GM18508 (cell line): Measurements from ENCODE around the gene NFIX.
"Not testable (repeated sequence)": the region's sequence is repeated elsewhere in the genome, so short reads cannot be mapped to it uniquely, and the experiment has no call there.

Experiments
- ATAC-seq: cut with Tn5 transposase; IDR thresholded peaks from one replicate; pipeline ENCODE4 v1.9.1; 2021; ENCODE audit warnings: moderate number of reproducible peaks; ENCODE audit not compliant: insufficient read depth, unreplicated experiment

NFIX gene

DNA sequence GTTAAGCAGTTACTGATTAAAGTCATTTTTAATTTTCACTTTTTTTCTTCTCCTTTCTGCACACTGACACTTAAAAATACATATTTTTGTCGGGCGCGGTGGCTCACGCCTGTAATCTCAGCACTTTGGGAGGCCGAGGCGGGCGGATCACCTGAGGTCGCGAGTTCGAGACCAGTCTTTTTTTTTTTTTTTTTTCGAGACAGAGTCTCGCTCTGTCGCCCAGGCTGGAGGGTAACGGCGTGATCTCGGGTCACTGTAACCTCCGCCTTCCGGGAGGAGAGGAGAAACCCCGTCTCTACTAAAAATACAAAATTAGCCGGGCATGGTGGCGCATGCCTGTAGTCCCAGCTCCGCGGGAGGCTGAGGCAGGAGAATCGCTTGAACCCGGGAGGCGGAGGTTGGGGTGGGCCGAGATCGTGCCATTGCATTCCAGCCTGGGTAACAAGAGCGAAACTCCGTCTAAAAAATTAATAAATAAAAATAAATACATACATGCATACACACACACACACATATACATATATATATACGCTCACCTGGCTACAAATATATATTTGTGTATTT lies 37.8 kb upstream of the NFIX start:
- not testable (repeated sequence) for ATAC-seq

DNA sequence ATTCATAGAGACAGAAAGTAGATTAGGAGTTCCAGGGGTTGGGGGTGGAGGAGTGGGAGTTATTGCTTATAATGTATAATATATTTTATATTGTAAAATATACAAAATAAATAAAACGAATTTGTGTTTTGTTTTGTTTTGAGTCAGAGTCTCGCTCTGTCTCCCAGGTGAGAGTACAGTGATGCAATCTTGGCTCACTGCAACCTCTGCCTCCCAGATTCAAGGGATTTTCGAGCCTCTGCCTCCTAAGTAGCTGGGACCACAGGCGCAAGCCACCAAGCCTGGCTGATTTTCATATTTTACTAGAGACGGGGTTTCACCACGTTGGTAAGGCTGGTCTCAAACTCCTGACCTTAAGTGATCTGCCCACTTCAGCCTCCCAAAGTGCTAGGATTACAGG lies 35.8 kb upstream of the NFIX start:
- no peak for ATAC-seq

- ATAC-seq = no peak
Observed at GRCh38 chr19:12965017-12965811, 30.1 kb upstream of the NFIX start.

GRCh38 chr19:12965812-12966135 lies 29.5 kb upstream of the NFIX start:
- ATAC-seq = no peak

- no peak for ATAC-seq
Observed at GRCh38 chr19:12967907-12968306, 27.4 kb upstream of the NFIX start.

DNA sequence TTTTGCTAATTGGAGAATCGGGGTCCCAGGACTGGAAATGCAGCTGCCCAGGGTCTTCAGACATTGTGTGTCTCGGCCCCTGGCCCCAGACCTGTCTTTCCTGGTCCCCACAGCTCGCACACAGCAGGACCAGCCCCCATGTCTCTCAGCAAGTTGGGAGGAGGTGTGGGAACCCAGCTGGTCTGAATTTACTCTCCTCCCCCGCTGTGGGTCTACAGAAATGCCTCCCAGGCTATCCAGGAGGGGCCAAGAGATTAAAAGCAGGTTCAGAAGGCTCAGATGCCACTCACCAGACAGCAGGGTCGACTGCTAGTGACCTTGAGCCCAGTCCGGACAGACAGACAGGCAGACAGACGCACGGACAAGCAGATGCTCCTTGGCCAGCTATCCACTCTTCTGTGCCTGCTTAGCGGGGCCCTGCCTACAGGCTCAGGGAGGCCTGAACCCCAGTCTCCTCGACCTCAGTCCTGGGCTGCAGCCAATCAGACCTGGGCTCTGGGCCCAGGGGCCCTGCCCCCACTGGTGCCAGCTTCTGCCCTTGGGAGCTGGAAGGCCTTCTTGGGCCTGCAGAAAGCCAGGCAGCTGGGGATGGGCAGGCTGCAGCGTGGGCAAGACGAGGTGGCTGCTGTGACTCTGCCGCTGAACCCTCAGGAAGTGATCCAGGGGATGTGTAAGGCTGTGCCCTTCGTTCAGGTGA lies 25.8 kb upstream of the NFIX start, which contains the start of gene DAND5:
TSS of gene DAND5 (plus strand) at position 285 of the 697 bp plus-strand sequence. CDS start at position 370, 85 bp downstream.
- ATAC-seq = no peak

DNA sequence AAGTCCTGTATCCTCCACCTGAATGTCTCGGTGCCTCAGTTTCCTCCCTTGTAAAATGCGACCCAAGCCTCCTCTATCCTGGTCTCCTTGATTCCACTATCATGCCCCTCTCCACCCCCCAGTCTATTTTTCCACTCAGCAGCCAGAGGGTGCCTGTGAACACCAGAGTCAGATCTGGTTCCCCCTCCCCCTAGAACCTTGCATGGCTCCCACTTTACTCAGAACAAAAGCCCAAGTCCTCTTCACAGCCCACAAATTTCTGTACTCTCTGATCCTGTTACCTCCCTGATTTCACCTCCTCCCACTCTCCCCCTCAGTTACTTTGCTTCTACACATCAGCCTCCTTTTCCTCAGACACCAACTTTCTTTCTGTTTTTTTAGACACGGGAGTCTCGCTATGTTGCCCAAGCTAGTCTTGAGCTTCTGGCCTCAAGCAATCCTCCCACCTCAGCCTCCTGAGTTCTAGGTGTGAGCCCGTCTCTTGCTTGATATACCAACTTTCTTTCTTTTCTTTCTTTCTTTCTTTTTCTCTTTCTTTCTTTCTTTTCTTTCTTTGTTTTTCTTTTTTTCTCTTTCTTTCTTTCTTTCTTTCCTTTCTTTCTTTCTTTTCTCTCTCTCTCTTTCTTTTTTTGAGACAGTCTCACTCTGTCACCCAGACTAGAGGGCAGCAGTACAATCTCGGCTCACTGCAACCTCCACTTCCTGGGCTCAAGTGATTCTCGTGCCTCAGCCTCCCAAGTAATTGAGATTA lies 25.0 kb upstream of the NFIX start:
- no peak for ATAC-seq

DNA sequence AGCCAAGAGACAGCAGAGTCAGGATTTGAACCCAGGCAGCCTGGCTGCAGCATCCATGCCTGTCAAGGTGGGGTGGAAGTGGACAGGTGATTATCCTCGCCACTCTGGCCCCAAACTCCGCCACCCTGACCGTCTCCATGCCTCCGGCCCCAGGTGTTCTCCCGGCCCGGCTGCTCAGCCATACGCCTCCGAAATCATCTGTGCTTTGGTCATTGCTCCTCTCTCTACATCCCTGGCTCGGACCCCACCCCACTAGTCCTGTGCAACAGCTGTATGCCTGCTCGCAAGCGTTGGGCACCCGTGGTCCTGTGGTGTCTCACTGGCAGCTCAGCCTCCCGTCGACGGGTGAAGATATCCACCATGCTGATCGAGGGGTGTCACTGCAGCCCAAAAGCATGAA lies 22.0 kb upstream of the NFIX start:
- ATAC-seq = no peak

- ATAC-seq = no peak
Observed at GRCh38 chr19:12974301-12975220, 20.7 kb upstream of the NFIX start.

DNA sequence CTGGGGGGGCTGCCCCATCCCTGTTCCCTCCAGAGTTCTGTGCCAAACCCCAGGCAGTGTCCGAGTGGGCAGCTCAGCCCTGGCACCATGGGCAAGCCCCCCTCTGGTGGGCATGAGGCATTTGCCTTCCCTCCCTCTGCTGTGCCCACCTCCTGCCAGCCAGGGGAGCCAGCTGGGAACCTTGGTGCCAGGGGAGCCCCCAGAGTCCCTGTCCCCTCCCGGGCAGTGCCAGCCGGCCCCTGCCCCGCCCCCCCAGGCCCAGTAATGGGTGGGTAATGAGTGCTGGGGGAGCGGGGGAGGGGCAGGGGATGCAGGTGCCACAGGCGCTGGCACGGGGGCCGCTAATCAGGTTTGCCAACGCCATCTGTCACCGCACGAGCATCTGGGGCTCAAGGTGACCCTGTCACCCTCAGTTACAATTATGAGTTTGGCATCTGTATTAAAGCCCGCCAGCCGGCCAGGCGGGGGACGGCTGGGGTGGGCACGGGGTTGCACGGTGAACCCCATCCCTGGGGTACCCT lies 20.0 kb upstream of the NFIX start:
- ATAC-seq = no peak

GRCh38 chr19:12976109-12976508 lies 19.2 kb upstream of the NFIX start:
- not testable (repeated sequence) for ATAC-seq

DNA sequence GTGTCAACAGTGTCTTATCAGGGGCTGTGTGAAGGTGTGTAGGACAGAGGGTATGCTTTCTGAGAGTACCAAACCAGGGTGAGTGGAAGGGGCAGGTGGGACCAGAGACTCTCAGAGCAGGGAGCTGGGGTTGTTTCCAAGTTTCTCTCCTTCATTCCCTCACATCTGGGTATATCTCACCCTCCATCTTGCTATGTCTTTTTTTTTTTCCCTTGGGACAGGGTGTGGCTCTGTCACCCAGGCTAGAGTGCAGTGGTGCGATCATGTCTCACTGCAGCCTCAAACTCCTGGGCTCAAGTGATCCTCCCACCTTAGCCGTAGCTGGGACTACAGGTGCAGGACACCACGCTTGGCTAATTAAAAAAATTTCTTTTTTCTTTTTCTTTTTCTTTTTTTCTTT lies 15.3 kb upstream of the NFIX start:
- no peak for ATAC-seq

DNA sequence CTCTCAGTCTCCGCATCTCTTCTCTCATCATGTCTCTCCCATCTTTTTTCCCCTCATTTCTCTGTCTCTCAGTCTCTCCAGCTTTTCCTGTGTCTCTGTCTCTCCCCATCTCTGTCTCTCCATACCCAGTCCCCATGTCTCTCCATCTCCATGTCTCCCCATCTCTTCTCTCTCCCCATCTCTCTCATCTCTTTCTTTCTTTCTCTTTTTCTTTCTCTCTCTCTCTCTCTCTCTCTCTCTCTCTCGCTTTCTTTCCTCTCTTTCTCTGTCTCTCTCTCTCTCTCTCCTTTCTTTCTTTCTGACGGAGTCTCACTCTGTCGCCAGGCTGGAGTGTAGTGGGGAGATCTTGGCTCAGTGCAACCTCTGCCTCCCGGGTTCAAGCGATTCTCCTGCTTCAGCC lies 12.6 kb upstream of the NFIX start:
- no peak for ATAC-seq

DNA sequence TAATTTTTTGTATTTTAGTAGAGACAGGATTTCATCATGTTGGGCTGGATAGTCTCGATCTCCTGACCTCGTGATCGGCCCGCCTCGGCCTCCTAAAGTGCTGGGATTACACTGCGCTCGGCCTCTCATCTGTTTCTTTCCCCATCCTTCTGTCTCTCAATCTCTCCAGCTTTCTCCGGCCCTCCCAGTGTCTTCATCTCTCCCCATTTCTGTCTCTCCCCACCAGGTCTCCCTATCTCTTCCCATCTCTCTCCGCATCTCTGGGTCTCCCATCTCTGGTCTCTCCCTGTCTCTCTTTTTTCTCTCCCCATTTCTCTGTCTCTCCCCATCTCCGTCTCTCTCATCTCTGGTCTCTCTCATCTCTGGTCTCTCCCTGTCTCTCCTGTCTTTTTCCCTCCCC lies 12.2 kb upstream of the NFIX start:
- no peak for ATAC-seq

- ATAC-seq = no peak
Observed at GRCh38 chr19:12983542-12984142, 11.6 kb upstream of the NFIX start.

GRCh38 chr19:12984143-12984627 lies 11.1 kb upstream of the NFIX start:
- no peak for ATAC-seq

- no peak for ATAC-seq
Observed at GRCh38 chr19:12984683-12985048, 10.6 kb upstream of the NFIX start.

DNA sequence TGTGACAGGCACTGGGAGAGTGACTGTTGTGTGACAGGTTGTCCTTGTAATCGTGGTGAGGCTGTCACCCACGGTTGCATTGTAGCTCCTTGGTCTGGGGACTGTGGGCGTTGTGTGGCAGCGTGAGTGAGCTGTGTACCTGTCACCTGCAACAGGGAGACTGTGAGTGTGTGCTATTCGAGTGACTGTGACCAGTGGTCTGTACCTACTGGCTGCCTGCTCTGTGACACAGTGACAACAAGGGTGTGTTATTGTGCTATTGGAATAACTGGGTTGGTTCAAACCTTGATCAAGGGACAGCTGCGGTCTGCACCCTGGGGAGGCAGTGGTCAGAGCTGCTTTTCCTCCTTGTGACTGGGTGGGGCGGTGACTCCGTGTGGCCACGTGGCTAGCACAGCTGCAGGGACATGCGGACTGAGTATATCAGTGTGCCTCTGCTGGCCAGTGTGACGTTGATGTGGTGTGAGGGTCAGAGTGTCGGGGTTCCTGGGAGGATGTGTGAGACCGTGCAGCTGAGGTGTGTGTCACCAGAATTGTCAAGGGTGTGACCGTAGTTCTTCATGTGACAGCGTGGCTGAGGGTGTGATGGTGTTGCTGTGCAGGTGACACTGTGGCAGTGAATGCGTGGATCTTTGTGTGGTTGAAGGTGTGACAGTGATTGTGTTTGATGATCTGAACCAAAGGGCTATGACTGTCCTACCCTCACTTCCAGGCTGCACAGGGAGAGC lies 10.1 kb upstream of the NFIX start:
- no peak for ATAC-seq
